MM.1S (cell line): Measurements from ENCODE around the gene TCF7L2.

Experiments
- DNase-seq: peaks from one replicate; pipeline ENCODE4 v3.0.0-alpha.2; 2015
- H2AFZ ChIP-seq: fragments of 300-600 bp; sonication (generic); 2 replicates; pipeline ENCODE4 v1.6.0; 2016; ENCODE audit warnings: antibody characterized with exemption, low read length
- H3F3A ChIP-seq: fragments of 300-600 bp; sonication (generic); 2 replicates; pipeline ENCODE4 v1.6.1; 2016; ENCODE audit warnings: mild to moderate bottlenecking, antibody characterized with exemption, low read length, moderate library complexity, mixed read lengths; ENCODE audit not compliant: insufficient read depth
- H3K27ac ChIP-seq: fragments of 300-600 bp; sonication (generic); 2 replicates; pipeline ENCODE4 v1.5.1; 2016; ENCODE audit warnings: mild to moderate bottlenecking, low read length
- H3K27me3 ChIP-seq: fragments of 300-600 bp; sonication (generic); replicated peaks from 2 replicates; pipeline ENCODE4 v1.6.0; 2016; ENCODE audit warnings: low read length; ENCODE audit not compliant: insufficient read depth
- H3K36me3 ChIP-seq: fragments of 300-600 bp; sonication (generic); replicated peaks from 2 replicates; pipeline ENCODE4 v1.6.1; 2016; ENCODE audit warnings: mild to moderate bottlenecking, low read length, mixed read lengths; ENCODE audit not compliant: insufficient read depth
- H3K4me1 ChIP-seq: fragments of 300-600 bp; sonication (generic); 2 replicates; pipeline ENCODE4 v1.6.1; 2016; ENCODE audit warnings: low read length, mixed read lengths
- H3K4me2 ChIP-seq: fragments of 300-600 bp; sonication (generic); 2 replicates; pipeline ENCODE4 v1.6.0; 2016; ENCODE audit warnings: low read depth, low read length
- H3K4me3 ChIP-seq: fragments of 300-600 bp; sonication (generic); 2 replicates; pipeline ENCODE4 v1.5.1; 2016; ENCODE audit warnings: low read length, mixed read lengths
- H3K79me2 ChIP-seq: fragments of 300-600 bp; sonication (generic); 2 replicates; pipeline ENCODE4 v1.6.1; 2016; ENCODE audit warnings: mixed run types, low read length, mixed read lengths
- H3K9ac ChIP-seq: fragments of 300-600 bp; sonication (generic); 2 replicates; pipeline ENCODE4 v1.6.1; 2016; ENCODE audit warnings: low read length, mixed read lengths
- H3K9me2 ChIP-seq: fragments of 300-600 bp; sonication (generic); replicated peaks from 2 replicates; pipeline ENCODE4 v1.6.1; 2016; ENCODE audit warnings: mild to moderate bottlenecking, low read length, mixed read lengths; ENCODE audit not compliant: insufficient read depth
- H3K9me3 ChIP-seq: fragments of 300-600 bp; sonication (generic); replicated peaks from 2 replicates; pipeline ENCODE4 v1.6.1; 2016; ENCODE audit warnings: mild to moderate bottlenecking, low read length, mixed read lengths; ENCODE audit not compliant: insufficient read depth
- H4K20me1 ChIP-seq: fragments of 300-600 bp; sonication (generic); 2 replicates; pipeline ENCODE4 v1.6.1; 2016; ENCODE audit warnings: mild to moderate bottlenecking, low read length, moderate library complexity, mixed read lengths; ENCODE audit not compliant: insufficient read depth
- EZH2 ChIP-seq: fragments of 300-600 bp; sonication (generic); optimal IDR thresholded peaks from 2 replicates; pipeline ENCODE3; 2017; ENCODE audit warnings: low read depth, mild to moderate bottlenecking, antibody characterized with exemption, low read length, mixed read lengths
- EZH2phosphoT487 ChIP-seq: fragments of 300-600 bp; sonication (generic); IDR thresholded peaks from 2 replicates; pipeline ENCODE4 v1.6.1; 2018; ENCODE audit warnings: antibody characterized with exemption, low read length
- TF ChIP-seq, protein P1 (sequence below): fragments of 300-600 bp; sonication (generic); IDR thresholded peaks from 2 replicates; pipeline ENCODE4 v1.5.1; 2016; ENCODE audit warnings: antibody characterized with exemption, low read length, mixed read lengths

Gene TCF7L2

DNA sequence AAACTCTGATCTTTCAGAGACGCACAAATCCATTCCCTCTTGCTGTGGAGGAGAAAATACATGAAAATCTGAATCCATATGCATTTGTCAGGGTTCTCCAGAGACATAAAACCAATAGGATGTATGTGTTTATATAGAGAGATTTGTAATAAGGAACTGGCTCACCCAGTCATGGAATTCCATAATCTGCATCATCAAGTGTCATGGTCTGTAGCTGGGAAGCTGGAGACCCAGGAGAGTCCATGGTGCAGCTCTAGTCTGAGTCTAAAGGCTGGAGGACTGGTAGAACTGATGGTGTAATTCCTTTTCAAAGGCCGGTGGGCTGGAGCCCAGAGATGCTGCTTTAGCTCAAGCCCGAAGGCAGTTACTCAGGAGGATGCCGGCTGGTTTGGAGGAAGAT, 134.0 kb downstream of the TCF7L2 start:
- Histone ChIP-seq H3K9ac (no peak overlapping the region), H3K4me1 (no peaks in the 10 kb centered on the region), H3K4me3 (no peak overlapping the region), H3K27me3 (no peaks in the 10 kb centered on the region), H3K9me2 (no peaks in the 10 kb centered on the region), H4K20me1 (no peaks in the 10 kb centered on the region), H3K27ac (no peak overlapping the region), H2AFZ (no peak overlapping the region), H3F3A (no peaks in the 10 kb centered on the region), H3K36me3 (no peaks in the 10 kb centered on the region), H3K9me3 (no peaks in the 10 kb centered on the region), H3K4me2 (no peak overlapping the region), H3K79me2 (no peaks in the 10 kb centered on the region)
- no peak for DNase-seq
- TF ChIP-seq EZH2phosphoT487 (no peak), EZH2 (no peak)
- TF ChIP-seq, protein P1, sequence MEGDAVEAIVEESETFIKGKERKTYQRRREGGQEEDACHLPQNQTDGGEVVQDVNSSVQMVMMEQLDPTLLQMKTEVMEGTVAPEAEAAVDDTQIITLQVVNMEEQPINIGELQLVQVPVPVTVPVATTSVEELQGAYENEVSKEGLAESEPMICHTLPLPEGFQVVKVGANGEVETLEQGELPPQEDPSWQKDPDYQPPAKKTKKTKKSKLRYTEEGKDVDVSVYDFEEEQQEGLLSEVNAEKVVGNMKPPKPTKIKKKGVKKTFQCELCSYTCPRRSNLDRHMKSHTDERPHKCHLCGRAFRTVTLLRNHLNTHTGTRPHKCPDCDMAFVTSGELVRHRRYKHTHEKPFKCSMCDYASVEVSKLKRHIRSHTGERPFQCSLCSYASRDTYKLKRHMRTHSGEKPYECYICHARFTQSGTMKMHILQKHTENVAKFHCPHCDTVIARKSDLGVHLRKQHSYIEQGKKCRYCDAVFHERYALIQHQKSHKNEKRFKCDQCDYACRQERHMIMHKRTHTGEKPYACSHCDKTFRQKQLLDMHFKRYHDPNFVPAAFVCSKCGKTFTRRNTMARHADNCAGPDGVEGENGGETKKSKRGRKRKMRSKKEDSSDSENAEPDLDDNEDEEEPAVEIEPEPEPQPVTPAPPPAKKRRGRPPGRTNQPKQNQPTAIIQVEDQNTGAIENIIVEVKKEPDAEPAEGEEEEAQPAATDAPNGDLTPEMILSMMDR: no peak

DNA sequence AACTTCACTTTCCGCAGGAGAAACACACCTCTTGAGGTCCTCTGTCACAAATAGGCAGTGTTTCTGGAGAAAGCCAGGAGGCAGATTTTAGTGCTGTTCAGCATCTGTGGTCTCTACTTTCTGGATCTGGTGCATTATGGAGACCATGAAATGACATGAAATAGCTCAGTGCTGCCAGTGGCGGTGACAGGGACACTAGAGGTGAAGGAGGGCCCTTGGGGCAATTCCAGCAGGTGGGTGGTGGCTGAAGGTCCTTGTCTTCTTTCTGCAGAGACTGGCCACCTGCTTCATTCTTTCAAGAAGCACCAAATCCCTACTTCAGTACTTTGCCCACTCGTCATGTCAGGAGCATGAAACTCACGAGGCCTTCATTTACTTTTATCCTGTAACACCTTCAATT, 135.7 kb downstream of the TCF7L2 start:
- no peak for DNase-seq
- H3K36me3 ChIP-seq: no peaks in the 10 kb centered on the region
- H3K9me3 ChIP-seq: no peaks in the 10 kb centered on the region
- H3K27ac ChIP-seq: no peak overlapping the region
- H3F3A ChIP-seq: no peaks in the 10 kb centered on the region
- no peak overlapping the region for H3K9ac ChIP-seq
- H3K27me3 ChIP-seq: no peaks in the 10 kb centered on the region
- H3K79me2 ChIP-seq: no peaks in the 10 kb centered on the region
- no peak overlapping the region for H3K4me2 ChIP-seq
- TF ChIP-seq, protein P1: no peak
- TF ChIP-seq EZH2 (no peak), EZH2phosphoT487 (no peak)
- H2AFZ ChIP-seq: no peak overlapping the region
- H3K4me1 ChIP-seq: no peaks in the 10 kb centered on the region
- H3K9me2 ChIP-seq: no peaks in the 10 kb centered on the region
- H3K4me3 ChIP-seq: no peak overlapping the region
- H4K20me1 ChIP-seq: no peaks in the 10 kb centered on the region

DNA sequence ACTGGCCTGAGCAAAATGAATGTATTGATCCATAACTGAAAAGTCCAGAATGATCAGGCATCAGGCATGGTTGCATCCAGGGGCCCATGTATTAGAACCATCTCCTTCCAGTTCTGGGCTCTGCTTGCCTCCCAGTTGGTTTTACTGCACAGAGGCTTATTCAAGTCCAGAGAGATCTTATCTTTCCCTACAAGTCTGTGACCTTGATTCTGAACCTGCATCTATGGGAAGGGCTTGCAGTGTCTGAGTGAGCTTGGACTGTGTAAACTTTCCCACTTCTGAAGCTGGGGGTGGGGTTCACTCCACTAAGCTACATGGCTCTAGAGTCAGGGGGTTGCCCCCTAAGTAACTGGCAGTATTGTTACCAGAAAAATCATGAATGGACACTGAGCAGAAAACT, 136.2 kb downstream of the TCF7L2 start:
- H3K4me2 ChIP-seq: no peak overlapping the region
- H3F3A ChIP-seq: no peaks in the 10 kb centered on the region
- no peaks in the 10 kb centered on the region for H3K4me1 ChIP-seq
- no peak for DNase-seq
- H3K27me3 ChIP-seq: no peaks in the 10 kb centered on the region
- no peak overlapping the region for H3K4me3 ChIP-seq
- no peak overlapping the region for H3K27ac ChIP-seq
- no peak overlapping the region for H3K9ac ChIP-seq
- H3K9me2 ChIP-seq: no peaks in the 10 kb centered on the region
- H2AFZ ChIP-seq: no peak overlapping the region
- no peaks in the 10 kb centered on the region for H3K36me3 ChIP-seq
- H3K9me3 ChIP-seq: no peaks in the 10 kb centered on the region
- no peak for TF ChIP-seq EZH2phosphoT487
- no peak for TF ChIP-seq EZH2
- TF ChIP-seq, protein P1: no peak
- no peaks in the 10 kb centered on the region for H3K79me2 ChIP-seq
- no peaks in the 10 kb centered on the region for H4K20me1 ChIP-seq
